NCI-H128 (cell line): ENCODE measurements around the gene RANBP10.

Experiments used
- DNase-seq: peaks from one replicate; lab custom pipeline; 2025; ENCODE audit not compliant: unreplicated experiment; lab: John Stamatoyannopoulos, UW

The RANBP10 gene

GRCh38 chr16:67749436-67750078, 56.8 kb downstream of the RANBP10 start:
- DNase-seq = no peak

GRCh38 chr16:67748834-67749233, 57.5 kb downstream of the RANBP10 start:
- no peak for DNase-seq

GRCh38 chr16:67746846-67747245, 59.5 kb downstream of the RANBP10 start:
- DNase-seq = no peak

- DNase-seq = no peak
These were observed 65.2 kb downstream of the RANBP10 start for GRCh38 chr16:67741118-67741517.

GRCh38 chr16:67740391-67740790, 66.0 kb downstream of the RANBP10 start:
- no peak for DNase-seq

GRCh38 chr16:67736858-67737257, 69.5 kb downstream of the RANBP10 start:
- DNase-seq = no peak

- DNase-seq = no peak
These were observed 71.6 kb downstream of the RANBP10 start for GRCh38 chr16:67734731-67735201.

GRCh38 chr16:67733734-67734470, 72.5 kb downstream of the RANBP10 start:
- DNase-seq = no peak

GRCh38 chr16:67731753-67732095, 74.6 kb downstream of the RANBP10 start:
- DNase-seq = no peak

- DNase-seq = no peak
These were observed 75.1 kb downstream of the RANBP10 start for GRCh38 chr16:67731071-67731752.

GRCh38 chr16:67730326-67730725, 76.0 kb downstream of the RANBP10 start:
- DNase-seq = no peak

GRCh38 chr16:67729636-67730248, 76.6 kb downstream of the RANBP10 start:
- no peak for DNase-seq

- DNase-seq = no peak
These were observed 78.6 kb downstream of the RANBP10 start for GRCh38 chr16:67727521-67728485.

- DNase-seq = no peak
These were observed 80.0 kb downstream of the RANBP10 start for GRCh38 chr16:67726106-67727034.

GRCh38 chr16:67723911-67724305, 82.5 kb downstream of the RANBP10 start:
- no peak for DNase-seq

- DNase-seq = no peak
These were observed 83.0 kb downstream of the RANBP10 start for GRCh38 chr16:67723151-67723910.

- no peak for DNase-seq
These were observed 86.1 kb downstream of the RANBP10 start for GRCh38 chr16:67720236-67720635.

GRCh38 chr16:67719778-67720144, 86.6 kb downstream of the RANBP10 start:
- DNase-seq = no peak
